AG10803 (cell line): ENCODE data around the gene SRGAP3.

Experiments
- DNase-seq: peaks from one replicate; pipeline ENCODE4 v3.0.0; 2010; ENCODE audit warnings: low read depth
- H3K4me3 ChIP-seq: 2 replicates; pipeline ENCODE4 v1.5.1; 2011; ENCODE audit warnings: mild to moderate bottlenecking, low read length, control low read depth
- CTCF ChIP-seq: conservative IDR thresholded peaks from 2 replicates; pipeline ENCODE4 v1.5.1; 2011; ENCODE audit warnings: mild to moderate bottlenecking, low read length, control low read depth, inconsistent platforms

Gene SRGAP3

GRCh38 chr3:9218514-9218846 is 31.0 kb downstream of the SRGAP3 start:
- no peak for DNase-seq
- no peak overlapping the region for H3K4me3 ChIP-seq
- TF ChIP-seq CTCF, result no peak

GRCh38 chr3:9217784-9218513 is 31.5 kb downstream of the SRGAP3 start:
- TF ChIP-seq CTCF, result no peak
- no peak overlapping the region for H3K4me3 ChIP-seq
- no peak for DNase-seq

- DNase-seq, result peak; percentile 75
- no peak for TF ChIP-seq CTCF
- H3K4me3 ChIP-seq, result peak overlapping the region; percentile 40
Measured at GRCh38 chr3:9216736-9217135, 32.7 kb downstream of the SRGAP3 start.

GRCh38 chr3:9214599-9214998 is 34.8 kb downstream of the SRGAP3 start:
- TF ChIP-seq CTCF, result no peak
- H3K4me3 ChIP-seq, result no peak overlapping the region
- DNase-seq, result peak; percentile 61

- no peak for TF ChIP-seq CTCF
- H3K4me3 ChIP-seq, result no peak overlapping the region
Measured at GRCh38 chr3:9214185-9214584, 35.3 kb downstream of the SRGAP3 start.

GRCh38 chr3:9213019-9213634 is 36.3 kb downstream of the SRGAP3 start:
- H3K4me3 ChIP-seq, result no peak overlapping the region
- TF ChIP-seq CTCF, result no peak
- no peak for DNase-seq

More at GRCh38 chr3:9214185-9214584, 35.3 kb downstream of the SRGAP3 start:
- DNase-seq, result no peak
